Measurements from ENCODE around the gene HBM.
"Not testable (repeated sequence)": the region's sequence is repeated elsewhere in the genome, so short reads cannot be mapped to it uniquely, and the experiment has no call there.

Gene HBM

GRCh38 chr16:185213-185612, 19.4 kb downstream of the HBM start:
- DNase-seq (ENCODE audit: low spot score) = no peak

DNA sequence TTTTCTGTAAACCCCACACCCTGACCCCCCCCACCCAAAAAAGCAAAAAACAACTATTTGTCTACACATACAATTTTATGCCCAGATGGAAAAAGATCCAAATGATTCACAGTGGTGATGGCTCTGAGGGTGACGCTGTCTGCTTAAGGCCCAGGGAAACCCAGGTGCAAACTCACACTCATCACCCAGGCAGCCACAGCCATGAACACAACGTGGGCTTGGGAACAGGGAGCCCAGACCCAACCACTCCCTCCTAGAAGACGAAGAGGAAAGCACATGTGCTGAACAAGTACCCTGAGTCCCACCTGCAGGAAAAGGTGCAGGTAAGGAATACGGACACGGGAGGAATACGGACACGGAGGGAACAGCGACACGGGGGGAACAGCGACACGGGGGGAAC, 19.9 kb downstream of the HBM start:
- DNase-seq (ENCODE audit: low spot score) = no peak

- no peak for DNase-seq (ENCODE audit: low spot score)
These were observed 21.6 kb downstream of the HBM start for GRCh38 chr16:187330-187729.

- no peak for DNase-seq (ENCODE audit: low spot score)
These were observed 22.9 kb downstream of the HBM start for GRCh38 chr16:188674-189073.

DNA sequence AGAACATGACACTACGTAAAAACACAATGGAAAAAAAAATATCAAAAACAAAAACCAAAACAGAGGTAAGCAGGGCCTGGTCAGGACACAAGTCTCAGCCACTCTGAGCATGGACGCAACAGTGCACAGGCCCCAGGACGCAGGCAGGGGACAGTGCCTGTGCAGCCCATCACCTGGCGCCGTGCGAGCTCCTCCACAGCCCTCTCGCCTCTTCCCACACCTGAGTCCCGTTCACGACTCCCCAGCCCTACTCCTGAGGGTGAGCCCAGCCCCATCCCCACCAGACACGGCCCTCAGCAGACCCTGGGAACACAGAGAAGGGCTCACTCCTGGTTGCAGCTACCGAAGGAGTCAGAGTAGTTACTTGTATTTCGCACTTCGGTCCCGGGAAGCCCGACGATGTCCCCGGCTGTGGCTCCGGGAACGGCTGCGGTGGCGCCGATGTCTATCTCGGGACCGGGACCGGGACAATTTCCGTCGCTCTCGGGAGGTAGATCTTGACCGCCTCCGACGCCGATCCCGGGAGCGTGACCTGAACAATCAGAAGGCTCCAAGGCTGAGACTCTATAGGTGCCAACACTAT, 23.9 kb downstream of the HBM start:
- no peak for DNase-seq (ENCODE audit: low spot score)

DNA sequence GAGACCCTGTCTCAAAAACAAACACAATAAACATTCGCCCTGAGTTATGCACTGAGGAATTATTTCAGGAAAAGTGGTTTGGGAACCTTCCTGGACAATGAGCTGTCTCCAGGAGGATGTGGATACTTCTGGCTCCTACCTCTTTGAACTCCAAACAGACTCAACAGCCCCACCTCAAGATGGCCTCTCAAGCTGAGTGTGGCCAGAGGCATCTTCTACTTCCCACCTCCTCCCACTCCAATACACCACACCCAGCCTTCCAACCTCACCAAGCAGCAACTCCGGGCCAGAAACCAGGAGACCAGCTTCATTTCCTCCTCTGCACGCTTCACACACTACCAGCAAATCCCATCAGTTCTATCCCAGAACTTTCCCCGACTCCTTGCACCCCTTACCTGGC, 26.1 kb downstream of the HBM start:
- DNase-seq (ENCODE audit: low spot score) = no peak

DNA sequence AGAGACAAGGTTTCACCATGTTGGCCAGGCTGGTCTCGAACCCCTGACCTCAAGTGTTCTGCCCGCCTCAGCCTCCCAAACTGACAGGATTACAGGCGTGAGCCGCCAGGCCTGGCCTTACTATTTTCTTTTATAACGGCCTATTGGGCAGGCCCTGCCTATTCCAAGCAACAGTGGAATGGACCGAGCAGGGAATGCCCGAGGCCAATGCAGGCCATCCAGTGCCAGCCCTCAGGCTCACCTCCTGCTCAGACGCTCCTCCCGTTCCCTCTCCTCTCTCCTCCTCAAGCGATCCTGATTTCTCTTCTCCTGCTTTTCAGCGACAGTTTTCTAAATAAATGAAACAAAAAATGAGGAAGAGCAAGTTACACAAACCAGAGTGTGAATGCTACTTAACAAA, 26.9 kb downstream of the HBM start:
- no peak for DNase-seq (ENCODE audit: low spot score)

GRCh38 chr16:193441-193840, 27.7 kb downstream of the HBM start:
- no peak for DNase-seq (ENCODE audit: low spot score)

DNA sequence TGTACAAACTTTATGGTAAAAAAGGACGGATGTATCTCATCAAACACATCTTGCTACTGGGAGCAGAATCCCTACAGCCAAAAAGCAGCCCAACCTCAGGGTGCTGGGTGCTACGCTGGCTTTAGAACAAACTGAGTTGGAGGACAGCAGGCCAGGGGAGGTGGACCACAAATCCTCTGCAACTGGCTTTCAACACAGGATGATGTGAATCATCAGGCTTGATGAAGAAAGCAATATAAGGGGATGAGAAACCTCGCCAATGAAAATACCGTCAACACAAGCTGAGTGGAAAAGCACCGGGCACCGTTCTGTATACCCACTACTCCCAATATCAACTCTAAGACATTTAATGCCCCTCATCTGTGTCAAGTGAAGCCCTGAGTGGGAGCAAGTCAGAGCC, 28.7 kb downstream of the HBM start:
- no peak for DNase-seq (ENCODE audit: low spot score)

GRCh38 chr16:200388-200787, 34.6 kb downstream of the HBM start:
- no peak for DNase-seq (ENCODE audit: low spot score)

DNA sequence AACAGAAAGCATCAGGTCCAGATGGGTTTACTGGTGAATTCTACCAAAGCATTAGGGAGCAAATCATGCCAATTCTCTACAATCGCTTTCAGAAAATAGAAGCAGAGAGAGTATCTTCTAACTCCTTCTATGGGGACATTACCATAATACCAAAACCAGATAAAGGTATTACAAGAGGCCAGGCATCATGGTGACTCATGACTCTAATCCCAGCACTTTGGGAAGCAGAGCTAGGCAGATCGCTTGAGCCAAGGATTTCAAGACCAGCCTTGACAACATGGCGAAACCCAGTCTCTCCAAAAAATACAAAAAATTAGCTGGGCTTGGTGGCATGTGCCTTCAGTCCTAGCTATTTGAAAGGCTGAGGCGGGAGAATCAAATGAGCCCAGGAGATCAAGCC, 37.5 kb downstream of the HBM start:
- no peak for DNase-seq (ENCODE audit: low spot score)

DNA sequence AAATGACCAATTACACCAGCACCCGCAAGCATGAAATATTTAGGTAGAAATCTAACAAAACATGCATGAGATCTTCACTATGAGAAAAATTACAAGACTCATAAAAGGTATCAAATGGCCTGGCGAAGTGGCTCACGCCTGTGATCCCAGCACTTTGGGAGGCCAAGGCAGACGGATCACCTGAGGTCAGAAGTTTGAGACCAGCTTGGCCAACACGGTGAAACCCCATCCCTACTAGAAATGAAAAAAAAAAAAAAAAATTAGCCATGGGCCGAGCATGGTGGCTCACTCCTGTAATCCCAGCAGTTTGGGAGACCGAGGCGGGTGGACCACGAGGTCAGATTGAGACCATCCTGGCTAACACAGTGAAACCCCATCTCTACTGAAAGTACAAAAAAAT, 38.3 kb downstream of the HBM start:
- DNase-seq (ENCODE audit: low spot score) = not testable (repeated sequence)

GRCh38 chr16:209359-209758, 43.6 kb downstream of the HBM start:
- DNase-seq (ENCODE audit: low spot score) = not testable (repeated sequence)

DNA sequence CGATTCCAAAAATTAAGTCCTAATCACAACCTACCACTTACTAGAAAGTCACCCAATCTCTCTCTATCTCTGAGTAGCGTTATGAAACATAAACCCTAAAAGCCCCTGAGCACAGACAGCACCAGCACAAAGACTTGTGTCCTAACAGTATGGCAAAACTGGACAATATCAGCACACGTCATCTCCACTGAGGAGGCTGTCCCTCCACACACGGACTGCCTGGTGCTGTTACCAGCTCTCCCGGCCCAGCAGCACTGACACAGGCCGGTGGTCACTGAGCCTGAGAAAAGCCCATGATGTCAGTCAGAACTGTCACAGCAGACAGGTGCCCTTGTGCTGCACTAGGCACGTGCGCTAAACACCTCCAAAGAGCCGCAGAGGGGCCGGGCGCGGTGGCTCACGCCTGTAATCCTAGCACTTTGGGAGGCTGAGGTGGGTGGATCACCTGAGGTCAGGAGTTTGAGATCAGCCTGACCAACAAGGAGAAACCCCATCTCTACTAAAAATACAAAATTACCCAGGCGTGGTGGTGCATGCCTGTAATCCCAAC, 45.9 kb downstream of the HBM start:
- DNase-seq (ENCODE audit: low spot score) = not testable (repeated sequence)

DNA sequence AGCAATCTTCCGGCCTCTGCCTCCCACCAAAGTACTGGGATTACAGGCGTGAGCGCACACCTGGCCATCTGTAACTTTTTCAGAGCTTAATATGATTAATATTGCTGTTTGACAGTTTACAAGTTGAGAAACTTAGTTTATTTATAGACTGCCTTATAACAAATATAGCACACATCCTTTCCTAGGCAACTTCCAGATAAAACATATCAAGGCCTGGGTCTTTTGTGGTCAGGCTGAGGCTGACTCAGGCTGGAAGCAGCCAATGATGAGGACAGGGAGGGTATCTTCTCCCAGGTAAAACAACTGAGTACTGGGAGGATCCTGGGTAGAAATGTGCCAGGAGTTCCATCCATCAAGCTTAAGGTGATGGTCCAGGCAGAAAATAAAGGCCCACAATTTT, 47.2 kb downstream of the HBM start:
- DNase-seq (ENCODE audit: low spot score) = no peak
